ENCODE measurements around the gene ESR1.

Gene ESR1

DNA sequence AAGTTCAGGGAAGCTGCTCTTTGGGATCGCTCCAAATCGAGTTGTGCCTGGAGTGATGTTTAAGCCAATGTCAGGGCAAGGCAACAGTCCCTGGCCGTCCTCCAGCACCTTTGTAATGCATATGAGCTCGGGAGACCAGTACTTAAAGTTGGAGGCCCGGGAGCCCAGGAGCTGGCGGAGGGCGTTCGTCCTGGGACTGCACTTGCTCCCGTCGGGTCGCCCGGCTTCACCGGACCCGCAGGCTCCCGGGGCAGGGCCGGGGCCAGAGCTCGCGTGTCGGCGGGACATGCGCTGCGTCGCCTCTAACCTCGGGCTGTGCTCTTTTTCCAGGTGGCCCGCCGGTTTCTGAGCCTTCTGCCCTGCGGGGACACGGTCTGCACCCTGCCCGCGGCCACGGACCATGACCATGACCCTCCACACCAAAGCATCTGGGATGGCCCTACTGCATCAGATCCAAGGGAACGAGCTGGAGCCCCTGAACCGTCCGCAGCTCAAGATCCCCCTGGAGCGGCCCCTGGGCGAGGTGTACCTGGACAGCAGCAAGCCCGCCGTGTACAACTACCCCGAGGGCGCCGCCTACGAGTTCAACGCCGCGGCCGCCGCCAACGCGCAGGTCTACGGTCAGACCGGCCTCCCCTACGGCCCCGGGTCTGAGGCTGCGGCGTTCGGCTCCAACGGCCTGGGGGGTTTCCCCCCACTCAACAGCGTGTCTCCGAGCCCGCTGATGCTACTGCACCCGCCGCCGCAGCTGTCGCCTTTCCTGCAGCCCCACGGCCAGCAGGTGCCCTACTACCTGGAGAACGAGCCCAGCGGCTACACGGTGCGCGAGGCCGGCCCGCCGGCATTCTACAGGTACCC, at the start of gene ESR1:
Gene ESR1 (plus strand): TSS at position 170 of the 858 bp plus-strand sequence. CDS start 231 bp downstream, at position 401.
- no peak for DNase-seq

- no peak for DNase-seq
Measured at GRCh38 chr6:151760486-151760885, 47.0 kb upstream of the ESR1 start.

- DNase-seq = no peak
Measured at GRCh38 chr6:151761851-151762250, 45.6 kb upstream of the ESR1 start.

GRCh38 chr6:151762817-151763216, 44.7 kb upstream of the ESR1 start:
- no peak for DNase-seq

DNA sequence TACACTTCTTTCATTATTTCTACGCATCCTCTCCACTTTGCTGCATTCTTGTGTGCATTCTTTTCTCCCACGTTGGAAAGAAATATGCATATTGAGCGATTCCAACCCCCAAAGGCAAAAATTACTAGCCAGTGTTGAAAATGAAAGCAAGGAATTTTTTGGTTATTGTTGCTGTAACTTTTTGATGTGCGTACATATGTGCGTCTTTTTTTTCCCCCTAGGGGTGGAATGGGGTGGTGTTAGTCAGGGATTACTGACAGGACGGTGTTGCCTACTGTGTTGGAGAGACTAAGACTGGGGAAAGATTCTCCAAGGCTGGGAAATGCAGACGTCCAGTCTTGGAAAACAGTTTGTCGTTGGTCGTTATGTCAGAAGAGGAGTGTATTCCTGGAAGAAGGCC, 44.2 kb upstream of the ESR1 start:
- DNase-seq = no peak

- DNase-seq = peak; percentile 39
Measured at GRCh38 chr6:151763938-151764680, 43.4 kb upstream of the ESR1 start.

DNA sequence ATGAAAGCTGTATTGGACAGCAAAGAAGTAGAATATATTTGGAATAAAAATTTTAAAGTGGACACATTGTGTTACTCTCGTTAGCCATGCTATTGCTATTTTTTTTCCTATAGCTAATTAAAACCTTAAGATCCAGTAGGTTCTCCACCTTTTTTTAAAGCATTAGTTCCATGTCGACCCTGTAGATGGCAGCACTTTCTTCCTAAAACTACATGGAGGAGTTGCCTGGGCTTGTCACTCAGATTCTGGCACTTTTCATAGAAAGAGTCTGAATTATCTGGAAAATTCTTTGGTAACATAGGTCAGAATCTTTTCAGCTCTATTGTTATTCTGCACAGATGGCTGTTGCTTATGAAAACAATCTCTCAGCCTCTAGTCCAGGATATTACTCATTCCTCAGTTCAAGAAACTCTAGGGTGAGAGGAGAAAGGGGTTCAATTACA, 42.0 kb upstream of the ESR1 start:
- DNase-seq = peak; percentile 73

- DNase-seq = no peak
Measured at GRCh38 chr6:151772446-151772845, 35.0 kb upstream of the ESR1 start.

DNA sequence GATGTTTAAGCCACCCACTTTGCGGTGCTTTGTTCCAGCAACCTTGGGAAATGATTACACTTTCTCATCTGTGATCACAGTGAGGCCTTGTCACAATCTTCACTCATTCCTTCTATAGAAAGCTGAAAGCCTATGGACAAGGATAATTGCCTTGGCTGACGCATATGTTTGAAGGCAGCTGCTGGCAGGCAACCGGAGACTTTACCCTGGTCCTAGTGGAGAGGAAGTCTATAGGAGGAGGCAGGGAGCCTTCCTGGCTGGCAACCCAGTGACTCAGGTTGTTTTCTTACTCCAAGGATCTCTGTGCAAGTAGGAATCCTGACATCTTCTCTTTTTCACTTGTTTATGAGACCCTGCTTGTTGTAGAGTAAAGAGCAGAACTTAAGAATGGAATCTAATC, 34.1 kb upstream of the ESR1 start:
- DNase-seq = no peak

DNA sequence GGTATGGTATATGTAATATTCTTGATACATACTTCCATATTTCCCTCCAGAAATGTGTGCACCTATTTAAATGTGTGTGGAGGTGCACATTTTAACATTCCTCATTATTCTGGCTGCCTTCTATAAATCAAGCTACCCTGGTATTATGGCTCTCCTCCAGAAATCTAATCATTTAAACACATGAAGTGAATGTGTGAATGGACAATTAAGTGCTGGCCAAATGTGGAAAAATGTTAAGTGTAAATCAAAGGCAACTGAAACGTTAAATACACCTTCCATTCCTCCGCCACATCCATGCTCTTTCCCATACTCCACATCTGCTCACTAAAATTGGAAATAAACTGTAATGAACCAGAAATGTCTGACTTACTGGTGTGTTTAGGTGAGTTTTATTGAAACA, 24.9 kb upstream of the ESR1 start:
- DNase-seq = no peak

DNA sequence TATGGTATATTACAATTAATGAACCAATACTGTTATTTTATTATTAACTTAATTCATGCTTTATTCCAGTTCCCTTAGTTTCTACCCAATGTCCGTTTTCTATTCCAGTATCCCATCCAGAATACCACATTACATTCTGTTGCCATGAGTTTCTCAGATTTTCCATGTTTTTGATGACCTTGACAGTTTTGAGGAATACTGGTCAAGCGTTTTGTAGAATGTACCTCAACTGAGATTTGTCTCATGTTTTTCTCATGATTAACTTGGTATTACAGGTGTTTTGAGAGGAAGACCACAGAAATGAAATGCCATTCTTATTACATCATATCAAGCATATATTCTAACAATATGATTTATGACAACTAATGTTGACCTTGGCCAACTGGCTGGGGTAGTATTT, 23.8 kb upstream of the ESR1 start:
- no peak for DNase-seq

DNA sequence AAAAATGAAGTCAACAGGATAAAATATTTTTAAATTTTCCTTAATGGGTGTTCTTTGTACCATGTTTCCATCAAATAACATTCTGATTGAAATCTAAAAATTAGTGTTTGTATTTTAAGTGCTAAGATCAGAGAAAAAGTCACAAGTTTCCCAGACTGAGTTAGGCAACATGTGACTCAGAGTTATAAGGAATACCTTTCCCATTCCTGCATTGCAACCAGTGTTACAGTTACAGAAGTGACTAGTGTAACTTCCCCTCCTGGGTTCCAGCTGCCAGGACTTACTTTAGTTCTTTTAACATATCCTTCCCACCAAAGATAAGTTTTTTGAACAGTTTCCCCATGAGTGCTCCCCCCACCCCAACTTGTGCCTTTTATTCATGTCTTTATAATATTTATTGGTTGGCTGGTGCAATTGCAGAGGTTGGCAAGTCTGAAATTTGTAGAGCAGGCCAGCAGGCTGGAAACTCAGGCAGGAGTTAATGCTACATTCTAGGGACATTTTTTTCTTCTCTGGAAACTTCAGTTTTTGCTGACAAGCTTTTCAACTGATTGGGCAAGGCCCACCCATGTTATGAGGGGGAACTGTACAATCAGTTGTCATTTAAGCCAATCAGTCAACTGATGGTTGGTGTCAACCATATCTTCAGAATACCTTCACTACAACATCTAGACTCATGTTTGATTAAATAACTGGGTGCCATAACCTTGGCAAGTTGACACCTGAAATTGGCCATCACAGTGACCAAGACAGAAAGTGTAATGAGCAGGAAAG, 22.9 kb upstream of the ESR1 start:
- no peak for DNase-seq

- no peak for DNase-seq
Measured at GRCh38 chr6:151796842-151797530, 10.5 kb upstream of the ESR1 start.

DNA sequence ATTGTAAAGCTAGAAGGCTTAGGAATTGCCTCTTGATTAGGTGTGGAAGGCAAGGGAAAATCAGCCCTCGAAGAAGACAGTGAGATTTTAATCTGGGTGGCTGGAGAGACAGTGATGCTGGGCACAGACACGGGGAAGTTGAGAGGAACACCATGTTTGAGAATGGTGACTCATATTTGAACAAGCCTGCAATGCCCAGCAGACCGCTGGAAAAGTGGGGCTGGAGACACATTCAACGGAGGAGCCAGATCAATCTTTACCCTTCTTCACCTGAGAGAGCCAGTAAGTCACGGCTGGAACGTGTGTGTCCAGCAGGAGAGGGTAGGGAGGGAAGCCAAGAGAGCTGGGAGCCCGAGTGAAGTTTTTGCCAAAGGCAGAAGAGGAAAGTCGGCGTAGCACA, 3.7 kb upstream of the ESR1 start:
- no peak for DNase-seq

DNA sequence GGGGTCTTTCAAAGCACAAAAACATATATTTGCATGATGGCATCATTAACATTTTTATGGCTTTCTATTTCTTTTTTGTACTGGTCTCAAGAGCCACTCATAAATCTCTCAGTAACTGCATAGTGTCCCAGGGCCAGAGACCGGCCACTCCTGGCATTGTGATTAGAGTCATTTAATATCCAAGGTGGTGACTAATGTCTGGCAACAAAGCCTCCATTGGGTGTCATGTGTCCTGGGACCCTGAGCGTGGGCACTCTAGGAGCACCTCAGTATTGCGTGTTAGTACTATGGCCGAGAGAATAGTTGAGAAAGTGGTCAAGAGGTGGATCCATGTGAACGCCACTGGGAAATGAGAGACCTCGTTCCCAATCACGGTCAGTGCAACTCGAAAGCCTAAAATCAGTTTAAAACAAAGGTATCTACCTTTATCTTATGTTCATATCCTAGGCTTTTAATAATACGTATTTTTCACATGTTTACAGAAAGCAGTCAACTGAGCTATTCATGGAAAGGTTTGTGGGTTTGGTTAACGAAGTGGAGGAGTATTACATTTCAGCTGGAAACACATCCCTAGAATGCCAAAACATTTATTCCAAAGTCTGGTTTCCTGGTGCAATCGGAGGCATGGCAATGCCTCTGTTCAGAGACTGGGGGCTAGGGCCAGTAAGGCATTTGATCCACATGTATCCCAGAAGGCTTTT, 2.7 kb upstream of the ESR1 start:
- no peak for DNase-seq

GRCh38 chr6:151805286-151805840, 2.1 kb upstream of the ESR1 start:
- DNase-seq = no peak

GRCh38 chr6:151806757-151807512, 547 bp upstream of the ESR1 start:
- no peak for DNase-seq

DNA sequence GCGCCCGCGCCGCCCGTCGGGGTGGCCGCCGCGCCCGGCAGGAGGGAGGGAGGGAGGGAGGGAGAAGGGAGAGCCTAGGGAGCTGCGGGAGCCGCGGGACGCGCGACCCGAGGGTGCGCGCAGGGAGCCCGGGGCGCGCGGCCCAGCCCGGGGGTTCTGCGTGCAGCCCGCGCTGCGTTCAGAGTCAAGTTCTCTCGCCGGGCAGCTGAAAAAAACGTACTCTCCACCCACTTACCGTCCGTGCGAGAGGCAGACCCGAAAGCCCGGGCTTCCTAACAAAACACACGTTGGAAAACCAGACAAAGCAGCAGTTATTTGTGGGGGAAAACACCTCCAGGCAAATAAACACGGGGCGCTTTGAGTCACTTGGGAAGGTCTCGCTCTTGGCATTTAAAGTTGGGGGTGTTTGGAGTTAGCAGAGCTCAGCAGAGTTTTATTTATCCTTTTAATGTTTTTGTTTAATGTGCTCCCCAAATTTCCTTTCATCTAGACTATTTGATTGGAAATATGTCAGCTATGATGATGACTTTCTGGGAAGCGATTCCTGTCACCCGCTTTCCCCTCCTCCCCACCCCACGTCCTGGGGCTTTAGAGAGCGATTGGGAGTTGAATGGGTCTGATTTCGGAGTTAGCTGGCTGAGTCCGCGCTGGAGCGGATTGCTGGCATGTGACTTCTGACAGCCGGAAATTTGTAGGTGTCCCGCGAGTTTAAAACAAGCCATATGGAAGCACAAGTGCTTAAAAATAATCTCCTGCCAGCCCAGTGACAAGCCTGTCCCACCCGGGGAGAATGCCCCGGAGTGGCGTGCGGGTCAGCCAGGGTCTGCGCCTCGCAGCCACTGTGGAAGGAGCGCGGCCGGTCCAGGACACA, 1.1 kb downstream of the ESR1 start:
- DNase-seq = no peak

DNA sequence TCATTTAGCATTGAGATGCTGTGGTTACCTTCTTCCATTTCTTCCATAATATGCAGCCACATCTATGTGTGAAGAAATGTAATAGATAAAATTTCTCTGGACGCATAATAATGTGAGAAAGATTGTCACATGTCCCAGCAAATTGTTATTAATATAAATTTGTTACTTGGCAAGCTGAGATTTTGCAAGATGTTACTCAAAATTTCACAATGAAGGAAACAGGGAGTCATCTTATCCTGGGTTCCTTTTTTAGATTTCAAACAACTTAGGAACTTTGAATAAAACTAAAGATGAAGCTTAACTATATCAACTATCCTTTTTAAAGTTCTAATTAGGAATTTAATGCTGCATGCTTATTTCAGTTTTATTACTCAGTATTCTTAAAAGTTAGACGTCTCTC, 3.6 kb downstream of the ESR1 start:
- no peak for DNase-seq

GRCh38 chr6:151813858-151814257, 6.4 kb downstream of the ESR1 start:
- no peak for DNase-seq
